Endometrial microvascular endothelial cells (primary cell): ENCODE data around the gene LCE1A. TPM values are rescaled to one million over a fixed set of nuclear protein-coding genes. Genes with fewer than 3 reads are reported as not detected.

Experiments used
- in situ Hi-C: cut with HindIII; loops from 2 replicates; pipeline ENCODE4 v1.10.0; 2017; ENCODE audit warnings: low sequenced_read_pairs, low pct_unique_long_range_greater_than_20kb; ENCODE audit errors: inconsistent ontology term
- total RNA-seq: library from RNA; depleted of rRNA; stranded (reverse); fragments of >200 nt; gene quantifications from one replicate; pipeline ENCODE4 v1.2.3, GENCODE V29; 2015; ENCODE audit errors: inconsistent ontology term

LCE1A gene
- total RNA-seq, 1 donor from 2014 or later: not detected

DNA sequence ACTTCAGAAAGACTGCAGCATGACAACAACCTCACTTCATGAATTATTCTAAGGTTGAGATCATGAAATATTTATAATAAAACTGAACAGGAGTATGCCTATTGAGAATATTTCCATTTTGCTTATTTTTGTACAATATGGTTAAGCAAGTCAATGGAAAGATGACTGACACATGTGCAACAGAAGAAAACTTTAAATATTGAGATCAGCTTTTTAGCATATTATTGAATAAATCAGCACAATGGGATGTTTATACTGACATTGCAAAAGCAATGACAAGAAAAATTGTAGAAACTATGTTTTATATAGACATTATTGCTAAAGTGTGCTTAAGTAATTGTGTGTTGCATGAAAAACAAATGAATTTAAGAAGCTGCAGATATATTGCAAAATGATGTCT lies 37.2 kb downstream of the LCE1A start:
- in situ Hi-C loops: no loop called here

GRCh38 chr1:152866321-152866720 lies 39.0 kb downstream of the LCE1A start:
- in situ Hi-C loops: no loop called here

- in situ Hi-C loops: no loop called here
Observed at GRCh38 chr1:152869808-152870419, 42.6 kb downstream of the LCE1A start.

- in situ Hi-C loops: no loop called here
Observed at GRCh38 chr1:152870831-152871730, 43.8 kb downstream of the LCE1A start.

DNA sequence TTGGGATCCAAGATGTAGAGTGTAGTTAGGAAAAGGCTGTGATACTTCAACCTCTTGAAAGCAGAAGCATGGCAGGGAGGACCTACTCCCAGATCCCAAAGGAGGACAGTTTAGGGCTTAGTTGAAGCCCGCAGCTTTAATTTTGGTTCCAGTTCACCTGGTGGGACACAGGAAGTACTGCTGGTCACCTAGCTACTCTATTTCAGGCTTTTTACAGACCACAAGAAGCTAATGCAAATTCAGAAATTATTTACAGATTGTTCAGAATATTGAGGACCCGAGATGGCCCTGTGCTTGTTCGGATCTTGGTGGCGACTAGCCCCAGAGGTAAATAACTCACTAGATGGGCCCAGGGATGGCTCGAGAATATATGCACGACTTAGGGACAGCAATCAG lies 44.5 kb downstream of the LCE1A start:
- in situ Hi-C loops: no loop called here

DNA sequence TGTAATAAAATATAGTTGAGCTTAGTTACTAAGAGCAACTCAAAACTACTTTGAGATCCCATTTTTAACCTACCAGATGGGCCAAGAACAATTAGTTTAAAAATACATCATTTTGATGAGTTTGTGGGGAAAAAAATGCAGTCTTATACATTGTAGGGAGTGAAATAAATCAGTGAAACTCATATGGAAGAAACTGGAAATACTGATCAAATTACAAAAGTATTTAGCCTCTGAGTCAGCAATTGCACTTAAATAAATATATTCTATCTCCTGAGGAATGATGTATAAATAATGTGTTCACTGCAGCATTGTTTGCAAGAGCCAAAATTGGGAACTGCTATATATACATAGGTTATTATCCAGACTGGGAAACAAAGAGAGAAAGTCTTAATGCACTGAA lies 46.2 kb downstream of the LCE1A start:
- in situ Hi-C loops: no loop called here

GRCh38 chr1:152876827-152877226 lies 49.6 kb downstream of the LCE1A start:
- in situ Hi-C loops: no loop called here

Other genes starting within 250 kb of the LCE1A start
- not detected for gene LCE3D, start 247.0 kb upstream of the LCE1A start, total RNA-seq
- gene LCE3C, start 227.2 kb upstream of the LCE1A start, total RNA-seq: not detected
- gene LCE3B, start 213.7 kb upstream of the LCE1A start, total RNA-seq: not detected
- gene LCE3A, start 204.4 kb upstream of the LCE1A start, total RNA-seq: not detected
- gene LCE2D, start 164.1 kb upstream of the LCE1A start, total RNA-seq: not detected
- gene LCE2C, start 152.2 kb upstream of the LCE1A start, total RNA-seq: not detected
- gene LCE2B, start 141.3 kb upstream of the LCE1A start, total RNA-seq: not detected
- gene LCE2A, start 129.1 kb upstream of the LCE1A start, total RNA-seq: not detected
- not detected for gene LCE4A, start 119.3 kb upstream of the LCE1A start, total RNA-seq
- gene KPRP, start 69.4 kb upstream of the LCE1A start, total RNA-seq: not detected
- not detected for gene LCE1F, start 52.3 kb upstream of the LCE1A start, total RNA-seq
- not detected for gene LCE1E, start 41.2 kb upstream of the LCE1A start, total RNA-seq
- gene LCE1D, start 30.8 kb upstream of the LCE1A start, total RNA-seq: not detected
- gene LCE1C, start 20.8 kb upstream of the LCE1A start, total RNA-seq: not detected
- gene LCE1B, start 15.5 kb upstream of the LCE1A start, total RNA-seq: not detected
- not detected for gene LCE6A, start 15.4 kb downstream of the LCE1A start, total RNA-seq
- not detected for gene LCE7A, start 32.5 kb downstream of the LCE1A start, total RNA-seq
- gene SMCP, start 50.8 kb downstream of the LCE1A start, total RNA-seq: not detected
- gene IVL, start 81.1 kb downstream of the LCE1A start, total RNA-seq: not detected
- not detected for gene SPRR5, start 119.7 kb downstream of the LCE1A start, total RNA-seq
- not detected for gene SPRR4, start 143.2 kb downstream of the LCE1A start, total RNA-seq
- not detected for gene SPRR1A, start 156.6 kb downstream of the LCE1A start, total RNA-seq
- gene SPRR3, start 174.3 kb downstream of the LCE1A start, total RNA-seq: not detected
- gene SPRR1B, start 203.7 kb downstream of the LCE1A start, total RNA-seq: not detected
- gene SPRR2D, start 213.6 kb downstream of the LCE1A start, total RNA-seq: not detected
- gene SPRR2A, start 230.0 kb downstream of the LCE1A start, total RNA-seq: not detected
- not detected for gene SPRR2B, start 244.1 kb downstream of the LCE1A start, total RNA-seq